ENCODE measurements around the gene OCEL1.

DNA sequence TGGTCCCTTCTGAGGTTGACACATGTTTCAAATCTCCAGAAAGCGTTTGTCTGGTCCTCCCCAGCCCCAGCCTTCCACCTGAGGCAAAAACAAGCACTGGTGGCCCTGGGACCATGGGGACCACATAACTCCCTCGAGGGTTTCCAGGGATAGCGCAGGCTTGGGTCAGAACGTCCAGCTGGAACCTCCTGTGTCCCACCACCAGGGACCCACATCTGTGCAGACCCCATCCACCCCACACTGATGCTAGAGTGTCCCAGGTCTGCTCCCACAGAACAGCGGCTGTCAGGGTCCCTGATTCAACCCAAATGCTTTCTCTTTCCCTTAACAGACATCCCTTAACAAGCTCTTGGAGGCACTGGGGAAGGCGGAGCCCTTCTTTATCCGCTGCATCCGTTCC, 40.4 kb upstream of the OCEL1 start:
- TF ChIP-seq, protein P1, sequence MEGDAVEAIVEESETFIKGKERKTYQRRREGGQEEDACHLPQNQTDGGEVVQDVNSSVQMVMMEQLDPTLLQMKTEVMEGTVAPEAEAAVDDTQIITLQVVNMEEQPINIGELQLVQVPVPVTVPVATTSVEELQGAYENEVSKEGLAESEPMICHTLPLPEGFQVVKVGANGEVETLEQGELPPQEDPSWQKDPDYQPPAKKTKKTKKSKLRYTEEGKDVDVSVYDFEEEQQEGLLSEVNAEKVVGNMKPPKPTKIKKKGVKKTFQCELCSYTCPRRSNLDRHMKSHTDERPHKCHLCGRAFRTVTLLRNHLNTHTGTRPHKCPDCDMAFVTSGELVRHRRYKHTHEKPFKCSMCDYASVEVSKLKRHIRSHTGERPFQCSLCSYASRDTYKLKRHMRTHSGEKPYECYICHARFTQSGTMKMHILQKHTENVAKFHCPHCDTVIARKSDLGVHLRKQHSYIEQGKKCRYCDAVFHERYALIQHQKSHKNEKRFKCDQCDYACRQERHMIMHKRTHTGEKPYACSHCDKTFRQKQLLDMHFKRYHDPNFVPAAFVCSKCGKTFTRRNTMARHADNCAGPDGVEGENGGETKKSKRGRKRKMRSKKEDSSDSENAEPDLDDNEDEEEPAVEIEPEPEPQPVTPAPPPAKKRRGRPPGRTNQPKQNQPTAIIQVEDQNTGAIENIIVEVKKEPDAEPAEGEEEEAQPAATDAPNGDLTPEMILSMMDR (IDR thresholded peaks at IDR 0.05; ENCODE audit: low read depth, low read length, poor library complexity, severe bottlenecking), result no peak
- TF ChIP-seq EZH2phosphoT487 (IDR thresholded peaks at IDR 0.05; ENCODE audit: borderline replicate concordance, low read length), result no peak

All from DOHH2 (cell line).